GM18499 (cell line): ENCODE data around the gene MEF2D.

Source experiments
- ATAC-seq: cut with Tn5 transposase; IDR thresholded peaks from one replicate; pipeline ENCODE4 v1.9.1; 2021; ENCODE audit warnings: moderate number of reproducible peaks; ENCODE audit not compliant: insufficient read depth, unreplicated experiment

The MEF2D gene

DNA sequence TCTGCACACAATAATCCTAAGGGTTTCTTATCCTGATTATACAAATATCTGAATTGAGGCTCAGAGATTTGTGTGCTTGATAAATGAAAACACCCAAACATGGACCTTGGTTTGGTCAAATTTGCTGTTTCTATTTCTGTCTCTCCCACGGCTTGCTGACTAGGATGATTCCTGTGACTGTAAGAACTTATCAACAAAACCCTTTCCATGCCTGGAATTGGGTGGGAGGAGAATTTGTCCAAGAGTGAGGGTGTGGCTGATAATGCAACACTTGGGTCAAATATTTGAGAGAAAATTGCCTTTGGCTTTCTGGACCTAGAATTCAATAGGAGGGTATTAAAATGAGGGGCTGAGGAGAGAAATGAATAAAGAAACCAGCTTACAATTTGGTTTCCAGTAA is 83.6 kb downstream of the MEF2D start:
- no peak for ATAC-seq

GRCh38 chr1:156414461-156415064 is 86.0 kb downstream of the MEF2D start:
- no peak for ATAC-seq
